Measurements from ENCODE around the gene GFM1.

Gene GFM1

GRCh38 chr3:158727206-158728060, 83.1 kb downstream of the GFM1 start:
- peak; percentile 63 for DNase-seq (ENCODE audit: low spot score)

GRCh38 chr3:158728061-158728377, 83.7 kb downstream of the GFM1 start:
- DNase-seq (ENCODE audit: low spot score), result no peak

GRCh38 chr3:158728851-158729250, 84.5 kb downstream of the GFM1 start:
- no peak for DNase-seq (ENCODE audit: low spot score)

- no peak for DNase-seq (ENCODE audit: low spot score)
These were observed 87.2 kb downstream of the GFM1 start for GRCh38 chr3:158731486-158731885.

GRCh38 chr3:158731938-158732855, 87.9 kb downstream of the GFM1 start, which contains the start of gene RARRES1:
RARRES1 (minus strand) TSS chr3:158732457; CDS start chr3:158732415, 42 bp downstream.
- DNase-seq (ENCODE audit: low spot score), result peak; percentile 51

GRCh38 chr3:158732856-158733200, 88.5 kb downstream of the GFM1 start:
- DNase-seq (ENCODE audit: low spot score), result no peak

GRCh38 chr3:158733656-158734055, 89.3 kb downstream of the GFM1 start:
- DNase-seq (ENCODE audit: low spot score), result no peak

- DNase-seq (ENCODE audit: low spot score), result no peak
These were observed 91.1 kb downstream of the GFM1 start for GRCh38 chr3:158735296-158736033.

- DNase-seq (ENCODE audit: low spot score), result no peak
These were observed 93.1 kb downstream of the GFM1 start for GRCh38 chr3:158737410-158737809.

GRCh38 chr3:158737976-158738615, 93.8 kb downstream of the GFM1 start:
- DNase-seq (ENCODE audit: low spot score), result no peak

GRCh38 chr3:158738653-158739052, 94.3 kb downstream of the GFM1 start:
- DNase-seq (ENCODE audit: low spot score), result no peak

- DNase-seq (ENCODE audit: low spot score), result no peak
These were observed 94.8 kb downstream of the GFM1 start for GRCh38 chr3:158739078-158739477.

GRCh38 chr3:158739661-158740060, 95.3 kb downstream of the GFM1 start:
- DNase-seq (ENCODE audit: low spot score), result no peak
